Measurements from ENCODE around the gene TTC23L.

Gene TTC23L

GRCh38 chr5:34833976-34834793, 4.8 kb upstream of the TTC23L start:
- peak in 1 of 4 experiments; percentile 4 for DNase-seq

DNA sequence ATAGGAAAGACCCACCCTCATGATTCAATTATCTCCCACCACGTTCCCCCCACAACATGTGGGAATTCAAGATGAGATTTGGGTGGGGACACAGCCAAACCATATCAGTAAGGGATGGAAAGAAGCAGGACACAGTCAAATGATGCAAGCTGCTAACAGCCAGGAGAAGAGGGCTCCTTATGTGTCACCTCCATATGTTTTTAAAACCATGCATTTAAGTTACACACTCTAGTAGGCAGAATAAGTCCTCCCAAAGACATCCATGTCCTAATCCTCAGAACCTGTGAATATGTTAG, 4.2 kb upstream of the TTC23L start:
- DNase-seq: no peak

DNA sequence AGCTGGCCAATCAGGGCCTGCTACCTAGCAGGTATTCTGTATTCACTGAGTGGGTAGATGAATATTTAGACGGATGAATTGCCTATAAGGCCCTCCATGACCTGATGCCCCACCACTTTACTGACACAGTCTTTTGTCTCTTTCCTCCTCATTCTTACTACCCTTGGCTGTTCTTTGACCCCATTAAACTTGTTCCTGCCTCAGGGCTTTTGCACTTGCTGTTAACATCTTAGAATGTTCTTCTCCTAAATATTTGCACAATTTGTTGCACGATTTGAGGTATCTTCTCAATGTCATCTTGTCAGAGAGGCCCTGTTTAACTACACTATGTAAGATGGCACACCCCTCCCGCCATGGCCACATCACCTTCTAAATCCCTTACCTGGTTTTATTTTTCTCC, 3.3 kb upstream of the TTC23L start:
- DNase-seq: no peak

DNA sequence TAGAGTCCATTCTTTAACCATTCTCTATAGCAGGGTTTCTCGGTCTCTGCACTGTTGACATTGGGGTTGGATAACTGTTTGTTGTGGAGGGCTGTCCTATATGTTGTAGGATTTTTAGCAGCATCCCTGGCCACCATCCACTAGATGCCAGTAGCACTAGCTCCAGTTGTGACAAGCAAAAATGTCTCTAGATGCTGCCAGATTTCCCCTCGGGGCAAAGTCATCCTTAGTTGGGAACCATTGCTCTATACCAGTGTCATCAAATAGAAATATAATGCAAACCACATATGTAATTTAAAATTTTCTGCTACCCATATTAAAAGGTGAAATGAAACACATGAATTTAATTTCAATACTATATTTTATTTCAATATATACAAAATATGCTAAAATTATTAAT, 2.9 kb downstream of the TTC23L start:
- no peak for DNase-seq

GRCh38 chr5:34842554-34842953, 3.6 kb downstream of the TTC23L start:
- no peak for DNase-seq

DNA sequence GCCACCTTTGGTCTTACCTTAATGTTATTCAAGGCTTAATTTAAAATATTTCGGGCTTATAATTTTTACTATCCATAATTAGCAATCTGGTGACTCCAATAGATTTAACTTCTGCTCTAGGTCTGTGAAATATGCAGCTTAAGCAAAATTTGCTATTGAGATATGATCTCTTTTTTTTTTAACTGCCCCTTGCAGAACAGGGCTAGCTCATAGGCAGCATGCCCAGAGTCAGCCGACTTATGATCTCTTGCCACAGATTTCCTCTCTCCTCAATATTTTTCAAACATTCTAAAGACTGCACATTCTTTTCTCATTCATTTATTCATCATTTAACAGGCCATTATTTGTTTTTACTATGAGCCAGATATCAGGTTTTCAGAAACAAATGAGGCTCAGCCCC, 4.5 kb downstream of the TTC23L start:
- DNase-seq: no peak

GRCh38 chr5:34844106-34844505, 5.1 kb downstream of the TTC23L start:
- DNase-seq: no peak

DNA sequence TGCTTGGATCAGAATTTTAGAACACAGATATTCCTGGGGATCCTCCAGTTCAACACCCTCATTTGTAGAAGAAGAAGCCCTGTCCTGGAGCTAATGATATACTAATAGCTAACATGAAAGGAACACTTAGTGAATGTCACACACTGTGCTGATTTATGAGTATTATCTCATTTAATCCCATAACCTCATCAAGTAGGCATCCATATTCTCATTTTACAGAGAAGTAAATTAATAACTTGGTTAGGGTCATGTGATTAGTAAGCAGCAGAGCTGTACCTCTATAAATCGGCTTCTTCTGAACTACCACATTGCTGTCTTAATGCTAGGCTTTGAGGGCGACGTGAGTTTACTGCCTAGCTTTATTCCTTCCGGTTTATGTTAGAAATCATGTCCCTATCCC, 6.0 kb downstream of the TTC23L start:
- DNase-seq: no peak

DNA sequence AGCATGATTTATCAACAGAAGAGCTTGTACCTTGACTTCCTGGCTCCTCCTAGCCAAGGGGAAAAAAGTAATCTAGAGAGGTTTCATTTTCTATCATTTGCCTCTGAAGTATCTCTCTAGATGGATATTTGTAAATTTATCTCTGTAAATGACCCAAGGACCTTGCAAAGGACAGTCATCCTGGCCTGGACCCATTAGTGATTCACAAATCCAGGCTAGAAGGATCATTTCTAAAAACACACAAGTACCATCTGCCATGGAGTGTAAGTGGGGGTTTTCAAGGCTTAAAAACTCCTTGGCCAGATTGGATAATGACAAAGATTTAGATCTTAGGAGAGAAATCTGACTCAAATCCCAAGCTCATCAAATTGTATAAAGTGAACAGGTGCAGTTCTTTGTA, 8.1 kb downstream of the TTC23L start:
- no peak for DNase-seq

- no peak for DNase-seq
These were observed 8.6 kb downstream of the TTC23L start for GRCh38 chr5:34847552-34847951.

- no peak for DNase-seq
These were observed 9.3 kb downstream of the TTC23L start for GRCh38 chr5:34848230-34848629.

GRCh38 chr5:34849253-34849652, 10.3 kb downstream of the TTC23L start:
- no peak for DNase-seq

DNA sequence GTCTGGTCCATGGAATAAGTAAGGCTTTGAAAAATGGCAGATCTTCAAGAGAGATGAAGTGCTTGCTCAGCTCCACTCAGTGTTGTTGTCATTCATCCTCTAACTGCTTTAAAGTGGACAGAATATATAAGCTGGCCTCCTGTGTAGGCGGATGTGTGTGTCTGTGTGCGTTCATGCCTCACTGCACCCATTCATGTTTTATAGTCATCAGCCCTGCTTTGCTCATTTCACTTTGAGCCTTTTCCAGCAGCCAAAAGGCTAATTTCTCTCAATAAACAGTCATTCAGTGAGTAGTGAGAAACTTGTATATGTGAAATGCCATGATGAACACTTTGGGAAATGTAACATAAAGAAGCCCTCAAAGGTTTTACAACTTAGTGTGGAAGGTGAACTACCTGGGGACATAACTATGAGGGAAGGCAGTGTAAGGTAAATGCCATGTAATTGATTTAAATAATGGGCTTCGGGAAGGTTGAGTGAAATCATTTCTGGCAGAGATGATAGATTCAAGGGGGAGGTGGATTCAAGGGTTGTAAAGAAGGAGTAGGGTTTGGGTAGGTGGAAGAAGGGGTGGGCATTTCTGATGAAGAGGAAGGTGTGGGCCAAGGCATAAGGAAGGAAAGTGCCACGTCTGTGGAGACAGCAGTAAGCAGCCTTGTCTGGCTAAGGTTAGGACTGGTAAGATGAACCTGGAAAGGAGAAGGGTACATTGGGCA, 15.7 kb downstream of the TTC23L start:
- no peak for DNase-seq

DNA sequence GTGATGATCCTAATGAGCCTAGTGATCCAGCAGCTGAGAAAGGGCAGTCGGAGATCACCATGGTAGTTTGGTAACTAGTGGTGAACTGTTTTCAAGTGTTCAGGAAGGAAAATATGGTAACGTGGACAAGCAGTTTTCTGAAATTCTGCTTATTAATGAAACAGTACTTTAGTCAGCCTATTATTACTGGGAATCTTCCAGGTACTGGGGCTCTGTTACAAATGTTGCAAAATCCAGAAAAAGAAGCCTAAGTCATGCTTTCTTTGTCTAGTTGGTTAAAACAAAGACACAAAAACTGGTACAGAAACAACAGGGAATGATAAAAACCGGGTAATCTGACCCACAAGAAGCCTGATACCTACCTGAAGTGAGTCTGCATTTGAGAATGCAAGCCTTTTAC, 18.2 kb downstream of the TTC23L start:
- no peak for DNase-seq

- no peak for DNase-seq
These were observed 18.9 kb downstream of the TTC23L start for GRCh38 chr5:34857894-34858293.

DNA sequence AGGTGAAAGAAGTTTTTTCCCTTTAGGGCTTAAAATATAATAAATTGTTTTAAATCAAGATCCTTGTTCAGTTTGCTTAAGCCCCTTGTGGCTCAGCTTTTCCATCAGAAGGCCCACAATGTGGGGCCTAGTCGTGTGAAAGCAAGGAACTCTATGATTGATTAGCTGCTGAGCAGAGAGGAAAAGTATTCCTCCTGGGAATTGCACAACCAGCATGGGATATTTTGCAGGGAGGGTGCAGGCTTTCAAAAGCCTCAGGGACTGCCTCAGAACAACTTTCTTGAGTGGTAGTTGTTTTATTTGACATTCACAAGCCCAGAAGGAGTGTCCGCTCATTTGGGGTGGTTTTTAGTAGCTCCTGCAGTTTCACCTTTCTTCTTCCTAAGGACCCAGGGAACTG, 19.8 kb downstream of the TTC23L start:
- no peak for DNase-seq

DNA sequence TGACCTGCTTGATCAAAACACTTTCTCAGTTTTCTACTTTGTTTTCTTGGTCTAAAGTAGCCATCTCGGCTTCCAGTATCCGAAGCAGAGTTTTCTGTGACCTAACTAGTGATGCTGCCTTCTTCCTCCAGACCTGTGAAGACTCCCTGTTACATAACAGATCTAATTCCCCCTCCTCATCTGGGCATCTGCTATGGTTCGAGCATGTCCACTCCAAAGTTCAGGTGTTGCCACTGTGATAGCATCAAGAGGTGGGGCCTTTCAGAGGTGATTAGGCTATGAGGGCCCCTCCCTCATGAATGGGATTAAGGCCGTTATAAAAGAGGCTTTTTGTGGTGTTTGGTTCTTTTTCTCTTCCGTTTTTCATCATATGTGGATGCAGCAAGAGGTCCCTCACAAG, 20.3 kb downstream of the TTC23L start:
- DNase-seq: no peak

DNA sequence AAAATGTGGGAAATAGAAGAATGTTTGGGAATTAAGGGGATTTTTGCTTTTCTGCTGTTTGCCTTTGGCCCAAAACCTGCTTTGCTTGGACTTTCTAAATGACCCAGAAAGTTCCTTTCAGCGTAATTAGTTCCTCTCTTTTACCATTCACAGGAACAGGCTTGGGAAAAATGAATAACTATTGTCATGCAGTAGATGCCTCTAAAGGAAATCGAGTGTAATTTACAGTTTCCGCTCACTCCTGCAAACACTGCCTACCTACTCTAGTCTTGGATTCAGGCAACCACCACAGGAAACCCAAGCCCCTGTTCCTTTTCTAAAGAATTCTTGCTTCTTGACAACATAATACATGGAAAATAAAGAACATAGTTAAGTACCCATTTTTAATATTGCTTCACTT, 25.0 kb downstream of the TTC23L start:
- peak in 2 of 4 experiments; percentile 16 to 38 for DNase-seq

DNA sequence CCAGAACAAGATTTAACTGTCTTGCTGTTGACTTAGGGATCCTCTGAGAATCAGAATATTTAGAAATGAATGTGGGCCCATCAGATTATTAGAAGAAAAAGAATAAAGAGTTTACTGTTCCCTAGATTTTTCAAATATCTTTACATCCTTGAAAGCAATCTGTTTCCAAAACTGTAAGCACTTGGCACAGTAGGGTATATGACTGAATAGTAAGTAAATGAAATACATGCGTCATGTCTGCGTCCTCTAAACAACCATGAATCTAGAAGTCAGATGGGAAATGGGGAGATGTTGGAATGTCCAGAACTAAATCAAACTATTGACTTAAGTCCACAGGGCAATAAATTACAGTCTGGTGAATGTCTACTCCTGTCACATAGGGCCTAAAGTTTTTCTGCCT, 26.1 kb downstream of the TTC23L start:
- no peak for DNase-seq

DNA sequence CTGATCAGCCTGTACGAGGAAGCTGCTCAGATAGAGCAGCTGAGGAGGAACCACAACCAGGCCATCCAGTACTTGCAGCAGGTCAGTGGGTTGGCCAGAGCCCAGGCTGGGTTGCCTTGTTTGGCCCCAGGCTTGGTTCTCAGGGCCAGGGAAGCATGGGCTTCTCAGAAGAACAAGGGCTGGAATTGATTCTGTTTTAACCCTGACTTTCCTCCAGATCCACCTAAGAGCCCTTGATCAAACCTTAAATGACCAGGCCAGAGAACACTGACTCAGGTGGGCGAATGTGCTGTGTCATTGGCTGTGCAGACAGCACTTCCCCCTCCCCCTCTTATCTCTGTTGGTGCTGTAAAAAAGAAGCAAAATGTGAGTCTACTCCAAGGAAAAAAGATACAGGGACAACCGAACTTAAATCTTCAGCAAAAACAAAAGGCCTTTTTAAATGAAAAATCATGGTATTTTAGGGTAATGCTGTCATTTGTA, 28.1 kb downstream of the TTC23L start:
- DNase-seq: peak in 2 of 4 experiments; percentile 5 to 13

DNA sequence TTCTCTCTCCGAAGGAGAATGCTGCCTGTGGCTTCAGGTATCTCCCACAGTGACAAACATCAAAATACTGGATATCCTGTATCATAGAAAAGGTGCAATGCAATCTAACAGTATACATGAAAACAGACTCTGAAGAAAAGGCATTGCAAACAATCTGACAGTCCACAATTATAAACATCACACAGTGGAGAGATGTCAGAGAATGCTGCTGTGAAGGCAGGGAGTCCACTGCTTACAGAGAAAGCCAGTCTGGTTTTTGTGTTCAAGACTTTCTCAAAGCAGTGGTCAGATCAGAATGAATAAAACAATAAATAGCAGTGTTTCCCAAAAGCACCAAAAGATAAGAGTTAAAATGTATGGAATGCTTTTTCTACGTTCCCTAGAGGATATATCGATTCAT, 28.7 kb downstream of the TTC23L start:
- DNase-seq: no peak

- no peak for DNase-seq
These were observed 29.8 kb downstream of the TTC23L start for GRCh38 chr5:34868791-34869190.

GRCh38 chr5:34869256-34869655, 30.3 kb downstream of the TTC23L start:
- no peak for DNase-seq

- no peak for DNase-seq
These were observed 31.4 kb downstream of the TTC23L start for GRCh38 chr5:34870382-34870781.
